IMR-90 (cell line): Measurements from ENCODE around the gene MAPK8IP3. TPM values are rescaled to one million over a fixed set of nuclear protein-coding genes. Genes with fewer than 3 reads are reported as not detected.

Experiments used
- ATAC-seq: fragments of 200-7000 bp; cut with Tn5 transposase; 2 replicates; pipeline ENCODE4 v1.9.1; 2020; ENCODE audit warnings: low read depth, mild to moderate bottlenecking, moderate library complexity
- BruUV-seq: library from RNA; stranded (reverse); fragments of 400-500 nt; replicated peaks from 2 replicates; lab custom pipeline; 2021; lab: Mats Ljungman, UMichigan
- CTCF ChIA-PET: fragments of 300-600 bp; formaldehyde crosslinking; extraction: SDS; loops from one replicate; lab custom pipeline; 2021; ENCODE audit warnings: antibody characterized with exemption; lab: Yijun Ruan, JAX
- POLR2A ChIA-PET: fragments of 300-600 bp; sonication (Branson Sonifier 250); formaldehyde crosslinking; loops from one replicate; lab custom pipeline; 2022; ENCODE audit warnings: antibody characterized with exemption; ENCODE audit not compliant: unreplicated experiment; lab: Charles Lee
- DNase-seq: peaks from one replicate; pipeline ENCODE4 v3.0.0; 2013
- H2AFZ ChIP-seq: replicated peaks from 2 replicates; pipeline ENCODE3; 2013; ENCODE audit warnings: low read length, mild to moderate bottlenecking; ENCODE audit not compliant: poor library complexity
- H2AK5ac ChIP-seq: 2 replicates; pipeline ENCODE4 v1.6.1; 2013; ENCODE audit warnings: low read depth, low read length, inconsistent platforms
- H2AK9ac ChIP-seq: replicated peaks from 2 replicates; pipeline ENCODE3; 2013; ENCODE audit warnings: mild to moderate bottlenecking, low read depth, low read length, moderate library complexity; ENCODE audit not compliant: poor library complexity
- H2BK120ac ChIP-seq: 2 replicates; pipeline ENCODE4 v1.6.1; 2013; ENCODE audit warnings: low read depth, low read length, inconsistent platforms
- H2BK15ac ChIP-seq: 3 replicates; pipeline ENCODE4 v1.6.1; 2013; ENCODE audit warnings: low read depth, low read length, inconsistent platforms
- H2BK20ac ChIP-seq: 2 replicates; pipeline ENCODE4 v1.6.1; 2013; ENCODE audit warnings: low read depth, mild to moderate bottlenecking, inconsistent platforms, low read length, moderate library complexity
- H2BK5ac ChIP-seq: 2 replicates; pipeline ENCODE4 v1.6.1; 2013; ENCODE audit warnings: mild to moderate bottlenecking, low read depth, low read length, inconsistent platforms; ENCODE audit not compliant: poor library complexity, severe bottlenecking
- H3K14ac ChIP-seq: replicated peaks from 2 replicates; pipeline ENCODE4 v1.6.1; 2013; ENCODE audit warnings: low read depth, low read length, inconsistent platforms
- H3K18ac ChIP-seq: 2 replicates; pipeline ENCODE4 v1.6.1; 2013; ENCODE audit warnings: low read depth, low read length, control low read depth
- H3K23ac ChIP-seq: 2 replicates; pipeline ENCODE4 v1.6.1; 2013; ENCODE audit warnings: low read depth, low read length, inconsistent platforms
- H3K27ac ChIP-seq: 2 replicates; pipeline ENCODE4 v1.5.1; 2013; ENCODE audit warnings: mild to moderate bottlenecking, control low read depth, low read length; ENCODE audit not compliant: insufficient read depth
- H3K27me3 ChIP-seq: 2 replicates; pipeline ENCODE4 v1.6.1; 2013; ENCODE audit warnings: low read length; ENCODE audit not compliant: control insufficient read depth, insufficient read depth
- H3K36me3 ChIP-seq: 2 replicates; pipeline ENCODE4 v1.6.1; 2013; ENCODE audit warnings: low read length, mixed read lengths; ENCODE audit not compliant: control insufficient read depth, insufficient read depth
- H3K4ac ChIP-seq: 2 replicates; pipeline ENCODE4 v1.6.1; 2013; ENCODE audit warnings: low read depth, low read length, inconsistent platforms
- H3K4me1 ChIP-seq: 2 replicates; pipeline ENCODE4 v1.6.1; 2013; ENCODE audit warnings: low read length, mixed read lengths; ENCODE audit not compliant: control insufficient read depth, insufficient read depth
- H3K4me2 ChIP-seq: 2 replicates; pipeline ENCODE4 v1.6.1; 2013; ENCODE audit warnings: low read depth, mild to moderate bottlenecking, control low read depth, low read length, moderate library complexity
- H3K4me3 ChIP-seq: 2 replicates; pipeline ENCODE4 v1.5.1; 2013; ENCODE audit warnings: low read depth, mild to moderate bottlenecking, control low read depth, low read length, moderate library complexity; ENCODE audit not compliant: insufficient read depth
- H3K56ac ChIP-seq: 2 replicates; pipeline ENCODE4 v1.6.1; 2013; ENCODE audit warnings: low read length, inconsistent platforms; ENCODE audit not compliant: insufficient read depth; ENCODE audit errors: extremely low read depth
- H3K79me1 ChIP-seq, 2 experiments: 2 replicates each; pipeline ENCODE4 v1.6.1; 2013; ENCODE audit warnings: low read length in 2 of 2, inconsistent platforms in 1 of 2, low read depth in 1 of 2
- H3K9ac ChIP-seq: 2 replicates; pipeline ENCODE4 v1.6.1; 2013; ENCODE audit warnings: low read depth, low read length, control low read depth
- H3K9me1 ChIP-seq: 2 replicates; pipeline ENCODE4 v1.6.1; 2013; ENCODE audit warnings: low read length, inconsistent platforms; ENCODE audit not compliant: insufficient read depth
- H3K9me3 ChIP-seq: 2 replicates; pipeline ENCODE4 v1.6.1; 2013; ENCODE audit warnings: low read length; ENCODE audit not compliant: control insufficient read depth, insufficient read depth
- H4K20me1 ChIP-seq: 2 replicates; pipeline ENCODE4 v1.6.1; 2013; ENCODE audit warnings: low read length, inconsistent platforms; ENCODE audit not compliant: insufficient read depth
- H4K5ac ChIP-seq: 2 replicates; pipeline ENCODE4 v1.6.1; 2013; ENCODE audit warnings: mild to moderate bottlenecking, low read depth, low read length, control low read depth
- H4K8ac ChIP-seq, 2 experiments: 2 replicates each; pipeline ENCODE4 v1.6.1; 2013; ENCODE audit warnings: low read depth in 2 of 2, low read length in 2 of 2, control low read depth in 1 of 2, inconsistent platforms in 1 of 2
- H4K91ac ChIP-seq: 2 replicates; pipeline ENCODE4 v1.6.1; 2013; ENCODE audit warnings: low read depth, low read length, inconsistent platforms; ENCODE audit not compliant: insufficient read depth
- BHLHE40 ChIP-seq: fragments of 150-350 bp; IDR thresholded peaks from 2 replicates; pipeline ENCODE4 v1.6.1; 2016; ENCODE audit warnings: mild to moderate bottlenecking, low read depth, low read length
- CEBPB ChIP-seq: IDR thresholded peaks from 2 replicates; pipeline ENCODE4 v1.6.1; 2012; ENCODE audit warnings: low read depth, low read length, improper control_type of control experiment
- CHD1 ChIP-seq: IDR thresholded peaks from 2 replicates; pipeline ENCODE4 v1.6.1; 2012; ENCODE audit warnings: low read depth, low read length, improper control_type of control experiment
- FOS ChIP-seq: fragments of 150-350 bp; IDR thresholded peaks from 2 replicates; pipeline ENCODE4 v1.6.1; 2016; ENCODE audit warnings: low read depth, low read length
- MAFK ChIP-seq: IDR thresholded peaks from 2 replicates; pipeline ENCODE4 v1.6.1; 2012; ENCODE audit warnings: low read depth, low read length, improper control_type of control experiment
- MAZ ChIP-seq: IDR thresholded peaks from 2 replicates; pipeline ENCODE4 v1.6.1; 2012; ENCODE audit warnings: low read depth, mild to moderate bottlenecking, low read length, improper control_type of control experiment, moderate library complexity, borderline replicate concordance
- MXI1 ChIP-seq: IDR thresholded peaks from 2 replicates; pipeline ENCODE4 v1.6.1; 2012; ENCODE audit warnings: low read depth, mild to moderate bottlenecking, low read length, moderate library complexity, borderline replicate concordance
- NFE2L2 ChIP-seq: fragments of 150-350 bp; IDR thresholded peaks from 2 replicates; pipeline ENCODE4 v1.6.1; 2016; ENCODE audit warnings: low read depth, mild to moderate bottlenecking, low read length
- POLR2A ChIP-seq: IDR thresholded peaks from 2 replicates; pipeline ENCODE4 v1.6.1; 2012; ENCODE audit warnings: mild to moderate bottlenecking, low read depth, low read length
- RAD21 ChIP-seq: IDR thresholded peaks from 2 replicates; pipeline ENCODE4 v1.6.1; 2012; ENCODE audit warnings: low read length, improper control_type of control experiment
- RCOR1 ChIP-seq: IDR thresholded peaks from 2 replicates; pipeline ENCODE4 v1.6.1; 2012; ENCODE audit warnings: mild to moderate bottlenecking, low read length, improper control_type of control experiment; ENCODE audit not compliant: insufficient replicate concordance
- RFX5 ChIP-seq: IDR thresholded peaks from 2 replicates; pipeline ENCODE4 v1.8.0; 2012; ENCODE audit warnings: low read depth, mild to moderate bottlenecking, low read length, moderate library complexity
- SMC3 ChIP-seq: fragments of 150-350 bp; IDR thresholded peaks from 2 replicates; pipeline ENCODE4 v1.6.1; 2016; ENCODE audit warnings: low read depth, mild to moderate bottlenecking, antibody characterized with exemption, low read length, moderate library complexity
- WGBS, 2 experiments: methylation state at CpG; one replicate each; pipeline versions ENCODE4 v1.1.5 to v1.1.7; 2013; ENCODE audit warnings: missing lambda C conversion rate in 2 of 2; ENCODE audit not compliant: insufficient read length in 1 of 2; ENCODE audit errors: extremely low coverage in 2 of 2; 5-methylcytosine and 5-hydroxymethylcytosine counted together
- dilution Hi-C: fragments of 300-500 bp; cut with HindIII; formaldehyde crosslinking; loops from one replicate; pipeline ENCODE4 v1.14.3; 2018; ENCODE audit warnings: low sequenced_read_pairs; ENCODE audit not compliant: unreplicated experiment
- in situ Hi-C: fragments of 300-500 bp; cut with MboI; formaldehyde crosslinking; loops from 3 replicates; pipeline ENCODE4 v1.14.3; 2019; ENCODE audit warnings: low sequenced_read_pairs, inconsistent platforms, mixed read lengths
- intact Hi-C: fragments of 100-400 bp; cut with micrococcal nuclease; formaldehyde crosslinking; loops from 2 replicates; pipeline ENCODE4 v1.10.0; 2022
- polyA plus RNA-seq, 3 experiments: library from polyadenylated mRNA; depleted of rRNA; stranded (reverse); fragments of >200 nt; gene quantifications; 2 replicates each; pipeline ENCODE4 v1.2.3, GENCODE V29; 2012; ENCODE audit warnings: low replicate concordance in 1 of 3
- total RNA-seq: library from RNA; depleted of rRNA; stranded (reverse); fragments of >200 nt; gene quantifications from 2 replicates; pipeline ENCODE4 v1.2.3, GENCODE V29; 2012
- TF ChIP-seq, protein P1 (sequence below): fragments of 150-350 bp; IDR thresholded peaks from 2 replicates; pipeline ENCODE4 v1.6.1; 2016; ENCODE audit warnings: low read depth, mild to moderate bottlenecking, low read length, moderate library complexity, borderline replicate concordance
- TF ChIP-seq, protein P2 (sequence below): conservative IDR thresholded peaks from 2 replicates; pipeline ENCODE4 v1.5.1; 2012; ENCODE audit warnings: mild to moderate bottlenecking, low read depth, low read length, improper control_type of control experiment
- TF ChIP-seq, protein P3 (sequence below): fragments of 150-350 bp; IDR thresholded peaks from 2 replicates; pipeline ENCODE4 v1.6.1; 2017; ENCODE audit warnings: mild to moderate bottlenecking, antibody characterized with exemption, low read length, low read depth

The MAPK8IP3 gene
- total and polyA plus RNA-seq, 2 of the 4 experiments (the other 2 are of a cell fraction), result 17.0 to 69.1 TPM

DNA sequence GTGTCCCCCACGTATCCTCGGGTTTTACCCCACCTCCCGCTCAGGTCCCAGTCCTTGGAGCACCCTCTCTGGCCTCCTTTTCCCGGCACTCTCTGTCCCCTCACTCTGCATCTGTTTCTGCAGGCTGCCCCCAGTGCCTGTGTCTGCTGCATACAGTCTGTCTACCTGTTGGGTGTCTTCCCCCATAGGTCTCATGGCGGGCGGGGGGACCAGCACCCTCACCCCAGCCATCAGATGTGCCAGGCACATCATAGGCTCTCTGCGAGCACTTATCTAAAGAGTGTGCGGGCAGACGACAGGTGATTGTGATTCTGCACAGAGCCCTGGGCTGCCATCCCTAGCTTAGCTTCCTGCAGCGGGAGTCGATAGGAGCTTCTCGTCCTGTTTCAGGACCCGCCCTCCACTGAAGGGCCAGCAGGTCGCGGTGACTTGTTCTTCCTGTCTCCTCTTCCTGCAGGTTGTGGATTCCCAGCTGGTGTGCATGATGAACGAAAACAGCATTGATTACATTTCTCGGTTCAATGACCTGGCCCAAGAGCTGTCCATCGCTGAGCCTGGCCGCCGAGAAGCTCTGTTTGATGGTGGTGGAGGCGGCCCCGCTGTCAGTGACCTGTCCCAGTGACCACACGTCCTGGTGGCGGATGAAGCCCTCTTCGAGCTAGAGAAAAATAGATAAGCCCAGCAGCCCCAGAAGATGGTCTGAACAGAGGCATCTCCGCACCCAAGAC is 32.4 kb upstream of the MAPK8IP3 start:
- no peak overlapping the region for H2BK120ac ChIP-seq
- H2AK5ac ChIP-seq, result no peak overlapping the region
- ATAC-seq, result no peak
- no peak overlapping the region for H3K56ac ChIP-seq
- H2BK5ac ChIP-seq, result no peak overlapping the region
- H2BK20ac ChIP-seq, result no peak overlapping the region
- H3K4me1 ChIP-seq, result peaks cover 6% of the 10 kb centered on the region
- H3K4me2 ChIP-seq, result no peak overlapping the region
- POLR2A ChIA-PET, result no interaction called here
- no peak overlapping the region for H3K27ac ChIP-seq
- H3K79me1 ChIP-seq, result peaks cover 5 to 46% of the 10 kb centered on the region in 2 experiments
- no peak overlapping the region for H4K8ac ChIP-seq
- H3K9me1 ChIP-seq, result peaks cover 24% of the 10 kb centered on the region
- dilution Hi-C loops (no loop called here), in situ Hi-C loops (no loop called here), intact Hi-C loops (no loop called here)
- no peak overlapping the region for H3K4me3 ChIP-seq
- H4K91ac ChIP-seq, result no peak overlapping the region
- CTCF ChIA-PET, result no interaction called here
- H2AFZ ChIP-seq, result no peak overlapping the region
- no peak overlapping the region for H3K14ac ChIP-seq
- no TSS peak for BruUV-seq
- H3K27me3 ChIP-seq, result no peaks in the 10 kb centered on the region
- no peak overlapping the region for H3K9ac ChIP-seq
- no peak overlapping the region for H2BK15ac ChIP-seq
- WGBS, 2 experiments, result 95% methylated on average over 11 of the region's 26 CpGs; no CpG with 5 or more reads in 1 of the 2 experiments
- H3K4ac ChIP-seq, result no peak overlapping the region
- H2AK9ac ChIP-seq, result no peak overlapping the region
- H3K36me3 ChIP-seq, result peaks cover 71% of the 10 kb centered on the region
- no peak overlapping the region for H4K5ac ChIP-seq
- peaks cover 6% of the 10 kb centered on the region for H4K20me1 ChIP-seq
- TF ChIP-seq POLR2A (no peak), SMC3 (no peak), MAFK (no peak), MXI1 (no peak), FOS (no peak), RFX5 (no peak), RCOR1 (no peak), CEBPB (no peak), RAD21 (no peak), BHLHE40 (no peak), NFE2L2 (no peak), CHD1 (no peak), MAZ (no peak)
- TF ChIP-seq, protein P1, sequence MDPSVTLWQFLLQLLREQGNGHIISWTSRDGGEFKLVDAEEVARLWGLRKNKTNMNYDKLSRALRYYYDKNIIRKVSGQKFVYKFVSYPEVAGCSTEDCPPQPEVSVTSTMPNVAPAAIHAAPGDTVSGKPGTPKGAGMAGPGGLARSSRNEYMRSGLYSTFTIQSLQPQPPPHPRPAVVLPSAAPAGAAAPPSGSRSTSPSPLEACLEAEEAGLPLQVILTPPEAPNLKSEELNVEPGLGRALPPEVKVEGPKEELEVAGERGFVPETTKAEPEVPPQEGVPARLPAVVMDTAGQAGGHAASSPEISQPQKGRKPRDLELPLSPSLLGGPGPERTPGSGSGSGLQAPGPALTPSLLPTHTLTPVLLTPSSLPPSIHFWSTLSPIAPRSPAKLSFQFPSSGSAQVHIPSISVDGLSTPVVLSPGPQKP, result no peak
- TF ChIP-seq, protein P2, sequence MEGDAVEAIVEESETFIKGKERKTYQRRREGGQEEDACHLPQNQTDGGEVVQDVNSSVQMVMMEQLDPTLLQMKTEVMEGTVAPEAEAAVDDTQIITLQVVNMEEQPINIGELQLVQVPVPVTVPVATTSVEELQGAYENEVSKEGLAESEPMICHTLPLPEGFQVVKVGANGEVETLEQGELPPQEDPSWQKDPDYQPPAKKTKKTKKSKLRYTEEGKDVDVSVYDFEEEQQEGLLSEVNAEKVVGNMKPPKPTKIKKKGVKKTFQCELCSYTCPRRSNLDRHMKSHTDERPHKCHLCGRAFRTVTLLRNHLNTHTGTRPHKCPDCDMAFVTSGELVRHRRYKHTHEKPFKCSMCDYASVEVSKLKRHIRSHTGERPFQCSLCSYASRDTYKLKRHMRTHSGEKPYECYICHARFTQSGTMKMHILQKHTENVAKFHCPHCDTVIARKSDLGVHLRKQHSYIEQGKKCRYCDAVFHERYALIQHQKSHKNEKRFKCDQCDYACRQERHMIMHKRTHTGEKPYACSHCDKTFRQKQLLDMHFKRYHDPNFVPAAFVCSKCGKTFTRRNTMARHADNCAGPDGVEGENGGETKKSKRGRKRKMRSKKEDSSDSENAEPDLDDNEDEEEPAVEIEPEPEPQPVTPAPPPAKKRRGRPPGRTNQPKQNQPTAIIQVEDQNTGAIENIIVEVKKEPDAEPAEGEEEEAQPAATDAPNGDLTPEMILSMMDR, result no peak
- TF ChIP-seq, protein P3, sequence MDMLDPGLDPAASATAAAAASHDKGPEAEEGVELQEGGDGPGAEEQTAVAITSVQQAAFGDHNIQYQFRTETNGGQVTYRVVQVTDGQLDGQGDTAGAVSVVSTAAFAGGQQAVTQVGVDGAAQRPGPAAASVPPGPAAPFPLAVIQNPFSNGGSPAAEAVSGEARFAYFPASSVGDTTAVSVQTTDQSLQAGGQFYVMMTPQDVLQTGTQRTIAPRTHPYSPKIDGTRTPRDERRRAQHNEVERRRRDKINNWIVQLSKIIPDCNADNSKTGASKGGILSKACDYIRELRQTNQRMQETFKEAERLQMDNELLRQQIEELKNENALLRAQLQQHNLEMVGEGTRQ, result no peak
- no peak overlapping the region for H3K18ac ChIP-seq
- no peaks in the 10 kb centered on the region for H3K9me3 ChIP-seq
- no peak overlapping the region for H3K23ac ChIP-seq
- no peak for DNase-seq
